HepG2 (cell line): ENCODE data around the gene INO80. TPM values are rescaled to one million over a fixed set of nuclear protein-coding genes. Genes with fewer than 3 reads are reported as not detected.

Experiments
- EEA1 ChIP-seq: sonication (generic); formaldehyde crosslinking; IDR thresholded peaks from 2 replicates; pipeline ENCODE4 v1.5.1; 2020; ENCODE audit warnings: mild to moderate bottlenecking, missing genetic modification reagents, borderline replicate concordance
- ELF1 ChIP-seq: sonication (generic); formaldehyde crosslinking; IDR thresholded peaks from 2 replicates; pipeline ENCODE4 v1.4.0; 2020; ENCODE audit warnings: missing genetic modification reagents
- FOXO1 ChIP-seq: sonication (generic); formaldehyde crosslinking; IDR thresholded peaks from 2 replicates; pipeline ENCODE4 v1.4.0; 2020; ENCODE audit warnings: missing genetic modification reagents
- GZF1 ChIP-seq: sonication (generic); formaldehyde crosslinking; IDR thresholded peaks from 2 replicates; pipeline ENCODE4 v1.5.1; 2020; ENCODE audit warnings: mild to moderate bottlenecking, missing genetic modification reagents
- MED8 ChIP-seq: sonication (generic); formaldehyde crosslinking; IDR thresholded peaks from 2 replicates; pipeline ENCODE4 v1.8.1; 2023; ENCODE audit warnings: mild to moderate bottlenecking, missing genetic modification reagents; ENCODE audit not compliant: insufficient replicate concordance
- RXRB ChIP-seq: IDR thresholded peaks from 2 replicates; pipeline ENCODE4 v1.6.1; 2016; ENCODE audit warnings: borderline replicate concordance, missing genetic modification reagents, missing compliant biosample characterization
- SKI ChIP-seq: fragments of 450-650 bp; IDR thresholded peaks from one replicate; pipeline ENCODE4 v1.6.1; 2018; ENCODE audit warnings: mild to moderate bottlenecking; ENCODE audit not compliant: partially characterized antibody
- ZEB1 ChIP-seq: IDR thresholded peaks from 2 replicates; pipeline ENCODE4 v1.6.1; 2012; ENCODE audit warnings: mild to moderate bottlenecking, low read depth, inconsistent platforms; ENCODE audit not compliant: insufficient replicate concordance
- ZKSCAN8 ChIP-seq: IDR thresholded peaks from 2 replicates; pipeline ENCODE4 v1.6.1; 2016; ENCODE audit warnings: borderline replicate concordance, missing genetic modification reagents, missing compliant biosample characterization
- ZNF205 ChIP-seq: IDR thresholded peaks from 2 replicates; pipeline ENCODE4 v1.6.1; 2018; ENCODE audit warnings: missing biosample characterization, missing genetic modification reagents
- ZNF468 ChIP-seq: sonication (generic); formaldehyde crosslinking; IDR thresholded peaks from 2 replicates; pipeline ENCODE4 v1.8.0; 2022; ENCODE audit warnings: mild to moderate bottlenecking, moderate library complexity, missing genetic modification reagents
- ZNF546 ChIP-seq: sonication (generic); formaldehyde crosslinking; conservative IDR thresholded peaks from 2 replicates; pipeline ENCODE4 v1.8.1; 2023; ENCODE audit warnings: mild to moderate bottlenecking, missing genetic modification reagents
- ZNF607 ChIP-seq: sonication (generic); formaldehyde crosslinking; IDR thresholded peaks from 2 replicates; pipeline ENCODE4 v1.5.1; 2020; ENCODE audit warnings: missing genetic modification reagents, mild to moderate bottlenecking, borderline replicate concordance
- polyA plus RNA-seq, 8 experiments: library from polyadenylated mRNA; depleted of rRNA in 3 of 8; stranded (reverse) in 7 of 8; unstranded in 1 of 8; fragments of >200 nt; fragmentation: Illumina TruSeq in 4 of 8; extraction: Trizol in 4 of 8; gene quantifications; 2 replicates each; pipeline versions ENCODE4 v1.2.1 to v1.2.3, GENCODE V29; 2011 to 2016; ENCODE audit warnings: low read depth in 4 of 8, missing spikeins in 1 of 8, mixed read lengths in 1 of 8; ENCODE audit not compliant: insufficient read depth in 1 of 8
- total RNA-seq, 5 experiments: library from RNA; depleted of rRNA; stranded (reverse); fragments of >200 nt; fragmentation: Illumina TruSeq; extraction: Trizol; gene quantifications; 2 replicates each; pipeline ENCODE4 v1.2.3, GENCODE V29; 2016; ENCODE audit warnings: low read depth in 1 of 5
- TF ChIP-seq, protein P1 (sequence below): sonication (generic); formaldehyde crosslinking; IDR thresholded peaks from 2 replicates; pipeline ENCODE4 v1.5.1; 2020; ENCODE audit warnings: missing genetic modification reagents, mild to moderate bottlenecking, borderline replicate concordance
- TF ChIP-seq, protein P2 (sequence below): sonication (generic); formaldehyde crosslinking; IDR thresholded peaks from 2 replicates; pipeline ENCODE4 v1.9.0; 2021; ENCODE audit warnings: missing genetic modification reagents, borderline replicate concordance
- TF ChIP-seq, protein P3 (sequence below): sonication (generic); formaldehyde crosslinking; IDR thresholded peaks from 2 replicates; pipeline ENCODE4 v1.4.0; 2020; ENCODE audit warnings: missing genetic modification reagents, mild to moderate bottlenecking, borderline replicate concordance
- TF ChIP-seq, protein P4 (sequence below): sonication (generic); formaldehyde crosslinking; IDR thresholded peaks from 2 replicates; pipeline ENCODE4 v1.5.0; 2020; ENCODE audit warnings: missing genetic modification reagents
- TF ChIP-seq, protein P5 (sequence below): IDR thresholded peaks from 2 replicates; pipeline ENCODE4 v1.6.1; 2016; ENCODE audit warnings: missing genetic modification reagents, missing compliant biosample characterization
- TF ChIP-seq, protein P6 (sequence below): IDR thresholded peaks from 2 replicates; pipeline ENCODE4 v1.6.1; 2012; ENCODE audit warnings: inconsistent platforms
- TF ChIP-seq, protein P7 (sequence below): sonication (generic); formaldehyde crosslinking; IDR thresholded peaks from 2 replicates; pipeline ENCODE4 v1.5.0; 2020; ENCODE audit warnings: missing genetic modification reagents

The INO80 gene
- total and polyA plus RNA-seq, 2 of the 13 experiments (the other 11 are each of a cell fraction or from before 2014, with no cell fraction given) = 3.6 to 14.8 TPM

DNA sequence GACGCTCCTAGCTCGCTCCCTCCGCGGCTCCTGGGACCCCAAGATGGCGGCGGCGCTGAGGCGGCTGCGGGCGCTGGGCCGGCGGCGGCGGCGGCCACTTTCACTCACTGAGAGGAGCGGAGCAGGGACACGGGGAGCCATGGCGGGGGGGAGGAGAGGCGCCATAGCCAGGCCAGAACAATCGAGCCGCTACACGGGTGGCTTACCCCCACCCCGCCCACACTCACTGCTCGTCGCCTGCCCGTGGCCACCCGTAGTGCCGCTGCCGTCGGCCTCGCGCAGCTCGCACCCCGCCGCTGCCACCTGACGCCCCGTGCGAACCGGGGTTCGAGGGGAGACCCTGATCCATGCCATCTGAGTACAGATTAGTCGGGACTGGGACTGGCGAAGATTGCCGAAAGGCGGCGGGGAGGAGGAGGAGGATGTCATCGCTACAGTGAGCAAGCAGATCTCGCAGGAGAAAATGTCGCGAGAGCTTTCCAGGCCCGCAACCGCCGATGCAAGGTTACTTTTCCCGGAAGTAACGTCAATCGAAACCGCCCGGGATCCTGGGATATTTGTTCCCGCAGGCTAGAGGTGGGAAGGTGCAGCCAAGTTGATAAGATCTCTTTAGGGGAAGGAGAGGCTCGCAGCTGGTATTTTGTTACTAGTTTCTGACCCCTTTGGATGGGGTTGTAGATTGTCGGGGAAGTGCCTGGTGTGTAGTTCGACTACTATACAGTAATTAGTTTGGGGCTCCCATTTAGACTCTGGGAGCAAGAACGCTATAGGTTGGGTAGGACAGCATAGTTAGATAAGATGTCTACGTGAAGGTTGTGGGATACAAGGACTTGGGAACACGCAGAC is at the start of gene INO80 (continued):
- TF ChIP-seq, protein P1, sequence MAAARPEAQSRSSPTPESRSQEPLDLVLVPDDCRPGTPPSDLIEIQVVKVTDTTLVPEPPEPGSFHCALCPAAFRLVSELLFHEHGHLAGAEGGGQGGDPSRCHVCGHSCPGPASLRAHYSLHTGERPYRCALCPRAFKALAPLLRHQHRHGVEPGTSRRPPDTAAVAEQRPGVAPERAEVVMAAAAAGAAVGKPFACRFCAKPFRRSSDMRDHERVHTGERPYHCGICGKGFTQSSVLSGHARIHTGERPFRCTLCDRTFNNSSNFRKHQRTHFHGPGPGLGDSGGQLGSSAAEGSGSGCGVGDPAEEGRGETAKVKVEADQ = peak; percentile 77; the same call in 1 of the 2 replicates
- TF ChIP-seq ZEB1 (peak; percentile 38), ZNF546 (no peak), SKI (peak; percentile 18), EEA1 (CRISPR knock-in tag) (no peak), ZNF468 (CRISPR knock-in tag) (no peak), ZNF607 (no peak), GZF1 (CRISPR knock-in tag) (no peak), RXRB (0 out of 2 replicates have a peak, but pooled peaks have one; percentile 47), ZNF205 (CRISPR knock-in tag) (peak; percentile 73; the same call in 1 of the 2 replicates), ELF1 (CRISPR knock-in tag) (peak; percentile 91), ZKSCAN8 (no peak), FOXO1 (CRISPR knock-in tag) (no peak), MED8 (peak; percentile 28)
- TF ChIP-seq, protein P2, sequence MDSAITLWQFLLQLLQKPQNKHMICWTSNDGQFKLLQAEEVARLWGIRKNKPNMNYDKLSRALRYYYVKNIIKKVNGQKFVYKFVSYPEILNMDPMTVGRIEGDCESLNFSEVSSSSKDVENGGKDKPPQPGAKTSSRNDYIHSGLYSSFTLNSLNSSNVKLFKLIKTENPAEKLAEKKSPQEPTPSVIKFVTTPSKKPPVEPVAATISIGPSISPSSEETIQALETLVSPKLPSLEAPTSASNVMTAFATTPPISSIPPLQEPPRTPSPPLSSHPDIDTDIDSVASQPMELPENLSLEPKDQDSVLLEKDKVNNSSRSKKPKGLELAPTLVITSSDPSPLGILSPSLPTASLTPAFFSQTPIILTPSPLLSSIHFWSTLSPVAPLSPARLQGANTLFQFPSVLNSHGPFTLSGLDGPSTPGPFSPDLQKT (CRISPR knock-in tag) = no peak
- TF ChIP-seq, protein P3, sequence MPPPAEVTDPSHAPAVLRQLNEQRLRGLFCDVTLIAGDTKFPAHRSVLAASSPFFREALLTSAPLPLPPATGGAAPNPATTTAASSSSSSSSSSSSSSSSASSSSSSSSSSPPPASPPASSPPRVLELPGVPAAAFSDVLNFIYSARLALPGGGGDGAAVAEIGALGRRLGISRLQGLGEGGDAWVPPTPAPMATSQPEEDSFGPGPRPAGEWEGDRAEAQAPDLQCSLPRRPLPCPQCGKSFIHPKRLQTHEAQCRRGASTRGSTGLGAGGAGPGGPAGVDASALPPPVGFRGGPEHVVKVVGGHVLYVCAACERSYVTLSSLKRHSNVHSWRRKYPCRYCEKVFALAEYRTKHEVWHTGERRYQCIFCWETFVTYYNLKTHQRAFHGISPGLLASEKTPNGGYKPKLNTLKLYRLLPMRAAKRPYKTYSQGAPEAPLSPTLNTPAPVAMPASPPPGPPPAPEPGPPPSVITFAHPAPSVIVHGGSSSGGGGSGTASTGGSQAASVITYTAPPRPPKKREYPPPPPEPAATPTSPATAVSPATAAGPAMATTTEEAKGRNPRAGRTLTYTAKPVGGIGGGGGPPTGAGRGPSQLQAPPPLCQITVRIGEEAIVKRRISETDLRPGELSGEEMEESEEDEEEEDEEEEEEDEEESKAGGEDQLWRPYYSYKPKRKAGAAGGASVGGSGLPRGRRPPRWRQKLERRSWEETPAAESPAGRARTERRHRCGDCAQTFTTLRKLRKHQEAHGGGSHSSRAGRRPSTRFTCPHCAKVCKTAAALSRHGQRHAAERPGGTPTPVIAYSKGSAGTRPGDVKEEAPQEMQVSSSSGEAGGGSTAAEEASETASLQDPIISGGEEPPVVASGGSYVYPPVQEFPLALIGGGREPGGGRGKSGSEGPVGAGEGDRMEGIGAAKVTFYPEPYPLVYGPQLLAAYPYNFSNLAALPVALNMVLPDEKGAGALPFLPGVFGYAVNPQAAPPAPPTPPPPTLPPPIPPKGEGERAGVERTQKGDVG (CRISPR knock-in tag) = no peak
- TF ChIP-seq, protein P4, sequence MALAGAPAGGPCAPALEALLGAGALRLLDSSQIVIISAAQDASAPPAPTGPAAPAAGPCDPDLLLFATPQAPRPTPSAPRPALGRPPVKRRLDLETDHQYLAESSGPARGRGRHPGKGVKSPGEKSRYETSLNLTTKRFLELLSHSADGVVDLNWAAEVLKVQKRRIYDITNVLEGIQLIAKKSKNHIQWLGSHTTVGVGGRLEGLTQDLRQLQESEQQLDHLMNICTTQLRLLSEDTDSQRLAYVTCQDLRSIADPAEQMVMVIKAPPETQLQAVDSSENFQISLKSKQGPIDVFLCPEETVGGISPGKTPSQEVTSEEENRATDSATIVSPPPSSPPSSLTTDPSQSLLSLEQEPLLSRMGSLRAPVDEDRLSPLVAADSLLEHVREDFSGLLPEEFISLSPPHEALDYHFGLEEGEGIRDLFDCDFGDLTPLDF (CRISPR knock-in tag) = no peak
- TF ChIP-seq, protein P5, sequence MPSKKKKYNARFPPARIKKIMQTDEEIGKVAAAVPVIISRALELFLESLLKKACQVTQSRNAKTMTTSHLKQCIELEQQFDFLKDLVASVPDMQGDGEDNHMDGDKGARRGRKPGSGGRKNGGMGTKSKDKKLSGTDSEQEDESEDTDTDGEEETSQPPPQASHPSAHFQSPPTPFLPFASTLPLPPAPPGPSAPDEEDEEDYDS (CRISPR knock-in tag) = peak; percentile 72
- TF ChIP-seq, protein P6, sequence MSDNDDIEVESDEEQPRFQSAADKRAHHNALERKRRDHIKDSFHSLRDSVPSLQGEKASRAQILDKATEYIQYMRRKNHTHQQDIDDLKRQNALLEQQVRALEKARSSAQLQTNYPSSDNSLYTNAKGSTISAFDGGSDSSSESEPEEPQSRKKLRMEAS = peak; percentile 79
- TF ChIP-seq, protein P7, sequence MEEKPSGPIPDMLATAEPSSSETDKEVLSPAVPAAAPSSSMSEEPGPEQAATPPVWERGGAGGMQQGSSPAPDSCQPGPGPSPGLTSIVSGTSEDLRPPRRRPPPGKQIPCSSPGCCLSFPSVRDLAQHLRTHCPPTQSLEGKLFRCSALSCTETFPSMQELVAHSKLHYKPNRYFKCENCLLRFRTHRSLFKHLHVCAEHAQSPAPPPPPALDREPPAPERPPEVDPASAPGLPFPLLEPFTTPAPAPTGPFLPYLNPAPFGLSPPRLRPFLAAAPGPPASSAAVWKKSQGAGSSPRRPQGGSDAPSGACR (CRISPR knock-in tag) = peak; percentile 54; the same call in 1 of the 2 replicates
